H9 (cell line): ENCODE measurements around the gene GRIN2A. TPM values are rescaled to one million over a fixed set of nuclear protein-coding genes. Genes with fewer than 3 reads are reported as not detected.

Experiments used
- DNase-seq: peaks from one replicate; pipeline ENCODE4 v3.0.0-alpha.2; 2017
- H2AFZ ChIP-seq: one replicate; pipeline ENCODE4 v1.6.1; 2013; ENCODE audit warnings: mild to moderate bottlenecking, low read length, control low read depth, moderate library complexity
- H2AK5ac ChIP-seq: 2 replicates; pipeline ENCODE4 v1.6.1; 2013; ENCODE audit warnings: low read length, control low read depth, mixed read lengths; ENCODE audit not compliant: insufficient read length
- H2BK120ac ChIP-seq: one replicate; pipeline ENCODE4 v1.6.1; 2013; ENCODE audit warnings: low read depth, mild to moderate bottlenecking, low read length, control low read depth, inconsistent platforms; ENCODE audit not compliant: poor library complexity, severe bottlenecking
- H2BK12ac ChIP-seq: 2 replicates; pipeline ENCODE4 v1.6.1; 2013; ENCODE audit warnings: low read length, control low read depth, mixed read lengths, low read depth; ENCODE audit not compliant: insufficient read length
- H2BK15ac ChIP-seq: 2 replicates; pipeline ENCODE4 v1.6.1; 2013; ENCODE audit warnings: low read depth, low read length, control low read depth
- H2BK20ac ChIP-seq: one replicate; pipeline ENCODE4 v1.6.1; 2013; ENCODE audit warnings: low read depth, mild to moderate bottlenecking, low read length, control low read depth, inconsistent platforms; ENCODE audit not compliant: poor library complexity, severe bottlenecking
- H2BK5ac ChIP-seq: 2 replicates; pipeline ENCODE4 v1.6.1; 2013; ENCODE audit warnings: low read length, control low read depth, mixed read lengths; ENCODE audit not compliant: insufficient read length
- H3K14ac ChIP-seq: 2 replicates; pipeline ENCODE4 v1.6.1; 2013; ENCODE audit warnings: low read length, control low read depth; ENCODE audit not compliant: insufficient read depth
- H3K18ac ChIP-seq: 2 replicates; pipeline ENCODE4 v1.6.1; 2013; ENCODE audit warnings: low read depth, mild to moderate bottlenecking, mixed read lengths, low read length, control low read depth; ENCODE audit not compliant: insufficient read length
- H3K23ac ChIP-seq: 2 replicates; pipeline ENCODE4 v1.6.1; 2013; ENCODE audit warnings: low read length, control low read depth, mixed read lengths, low read depth; ENCODE audit not compliant: insufficient read length
- H3K23me2 ChIP-seq: 2 replicates; pipeline ENCODE4 v1.6.1; 2013; ENCODE audit warnings: low read depth, mild to moderate bottlenecking, mixed read lengths, low read length, control low read depth; ENCODE audit not compliant: insufficient read length, poor library complexity, severe bottlenecking
- H3K27ac ChIP-seq: 2 replicates; pipeline ENCODE4 v1.5.1; 2013; ENCODE audit warnings: low read length, control low read depth, mixed read lengths, low read depth; ENCODE audit not compliant: insufficient read length
- H3K27me3 ChIP-seq: 2 replicates; pipeline ENCODE4 v1.6.1; 2013; ENCODE audit warnings: low read length, control low read depth, inconsistent platforms; ENCODE audit not compliant: insufficient read depth
- H3K4ac ChIP-seq: 2 replicates; pipeline ENCODE4 v1.6.1; 2013; ENCODE audit warnings: low read depth, mild to moderate bottlenecking, control low read depth, inconsistent platforms, low read length, moderate library complexity
- H3K4me1 ChIP-seq: 2 replicates; pipeline ENCODE4 v1.6.1; 2013; ENCODE audit warnings: low read length, control low read depth, inconsistent platforms; ENCODE audit not compliant: insufficient read depth
- H3K4me2 ChIP-seq: 2 replicates; pipeline ENCODE4 v1.6.1; 2013; ENCODE audit warnings: low read length, control low read depth, mixed read lengths; ENCODE audit not compliant: insufficient read length, insufficient read depth
- H3K56ac ChIP-seq: 2 replicates; pipeline ENCODE4 v1.6.1; 2013; ENCODE audit warnings: low read depth, mild to moderate bottlenecking, mixed read lengths, low read length, control low read depth; ENCODE audit not compliant: insufficient read length
- H3K79me1 ChIP-seq: 2 replicates; pipeline ENCODE4 v1.6.1; 2013; ENCODE audit warnings: low read depth, mild to moderate bottlenecking, moderate library complexity, low read length, control low read depth, inconsistent platforms; ENCODE audit not compliant: insufficient read depth, poor library complexity, severe bottlenecking
- H3K79me2 ChIP-seq: 2 replicates; pipeline ENCODE4 v1.6.1; 2013; ENCODE audit warnings: low read length, control low read depth, inconsistent platforms; ENCODE audit not compliant: insufficient read depth
- H3K9ac ChIP-seq: 2 replicates; pipeline ENCODE4 v1.6.1; 2013; ENCODE audit warnings: low read length, control low read depth, mixed read lengths; ENCODE audit not compliant: insufficient read length; ENCODE audit errors: extremely low read depth
- H3K9me3 ChIP-seq: one replicate; pipeline ENCODE4 v1.6.1; 2013; ENCODE audit warnings: low read depth, low read length, inconsistent platforms; ENCODE audit not compliant: control insufficient read depth
- H3T11ph ChIP-seq: one replicate; pipeline ENCODE4 v1.6.1; 2013; ENCODE audit warnings: mild to moderate bottlenecking, low read length, control low read depth, inconsistent platforms
- H4K20me1 ChIP-seq: one replicate; pipeline ENCODE4 v1.6.1; 2013; ENCODE audit not compliant: control insufficient read depth, insufficient read length, insufficient read depth
- H4K5ac ChIP-seq: 2 replicates; pipeline ENCODE4 v1.6.1; 2013; ENCODE audit warnings: low read depth, mild to moderate bottlenecking, mixed read lengths, low read length, control low read depth; ENCODE audit not compliant: insufficient read length
- H4K8ac ChIP-seq: replicated peaks from 2 replicates; pipeline ENCODE4 v1.6.1; 2013; ENCODE audit warnings: low read length, control low read depth, mixed read lengths, low read depth; ENCODE audit not compliant: insufficient read length
- H4K91ac ChIP-seq: 2 replicates; pipeline ENCODE4 v1.6.1; 2013; ENCODE audit warnings: low read depth, mild to moderate bottlenecking, moderate library complexity, mixed read lengths, low read length, control low read depth; ENCODE audit not compliant: insufficient read length
- H3K27ac Mint-ChIP-seq, 3 experiments: 2 replicates in 2 of 3; 3 replicates in 1 of 3; pipeline ENCODE4 v1.8.0; 2020 to 2021; ENCODE audit warnings: mixed read lengths in 3 of 3, mild to moderate bottlenecking in 1 of 3, moderate library complexity in 1 of 3
- H3K27me3 Mint-ChIP-seq: 2 replicates; pipeline ENCODE4 v1.8.0; 2021; ENCODE audit warnings: low read depth, mild to moderate bottlenecking, moderate library complexity, mixed read lengths
- H3K36me3 Mint-ChIP-seq, 3 experiments: 2 replicates in 2 of 3; 3 replicates in 1 of 3; pipeline ENCODE4 v1.8.0; 2020 to 2021; ENCODE audit warnings: low read depth in 3 of 3, mixed read lengths in 3 of 3; ENCODE audit not compliant: insufficient read depth in 1 of 3
- H3K4me1 Mint-ChIP-seq, 2 experiments: 2 replicates each; pipeline ENCODE4 v1.8.0; 2020; ENCODE audit warnings: mixed read lengths in 2 of 2
- H3K4me3 Mint-ChIP-seq, 2 experiments: 2 replicates in 1 of 2; 3 replicates in 1 of 2; pipeline ENCODE4 v1.8.0; 2020 to 2021; ENCODE audit warnings: mild to moderate bottlenecking in 2 of 2, mixed read lengths in 2 of 2, moderate library complexity in 1 of 2
- H3K9me3 Mint-ChIP-seq, 2 experiments: 2 replicates in 1 of 2; 3 replicates in 1 of 2; pipeline ENCODE4 v1.8.0; 2020; ENCODE audit warnings: mild to moderate bottlenecking in 2 of 2, mixed read lengths in 2 of 2, moderate library complexity in 1 of 2
- WGBS: extraction: QIAGEN DNeasy Blood & Tissue Kit; methylation state at CpG from one replicate; pipeline ENCODE4 v1.1.7; 2013; ENCODE audit warnings: missing lambda C conversion rate, low lambda C conversion rate, mixed read lengths; ENCODE audit not compliant: insufficient read length; ENCODE audit errors: extremely low coverage; 5-methylcytosine and 5-hydroxymethylcytosine counted together
- total RNA-seq: library from RNA; stranded (reverse); gene quantifications from 2 replicates; pipeline ENCODE4 v1.2.1, GENCODE V29; 2021
- TF ChIP-seq, protein P1 (sequence below): fragments of 200-600 bp; sonication (generic); conservative IDR thresholded peaks from 3 replicates; pipeline ENCODE4 v1.8.0; 2021; ENCODE audit warnings: antibody characterized with exemption, mild to moderate bottlenecking

The GRIN2A gene
- total RNA-seq, 1 experiment from 2014 or later = 1.5 TPM

DNA sequence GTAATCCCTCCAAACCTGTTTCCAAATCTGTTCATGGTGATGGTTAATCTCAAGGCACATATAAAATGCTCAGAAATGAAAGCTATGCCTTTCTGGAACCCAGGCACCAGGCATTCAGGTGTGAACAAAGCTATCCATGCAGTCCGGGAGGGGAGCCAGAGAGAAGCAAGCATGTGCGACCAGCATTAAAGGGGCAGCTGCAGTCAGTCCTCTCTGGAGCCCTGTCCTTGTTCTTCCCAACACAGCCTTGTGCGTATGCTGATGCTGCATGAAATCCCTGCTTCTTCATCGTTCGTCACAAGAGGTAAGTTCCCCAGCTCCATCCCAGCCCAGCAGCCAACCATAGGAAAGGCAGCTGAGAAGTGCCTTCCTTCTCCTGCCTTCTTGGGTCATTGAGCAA is 148.7 kb downstream of the GRIN2A start:
- H3K27me3 ChIP-seq = no peaks in the 10 kb centered on the region; the same call in 1 of the 2 replicates

More for the DNA sequence above, 148.7 kb downstream of the GRIN2A start:
- Histone ChIP-seq H4K5ac (no peak overlapping the region), H3K4me2 (no peak overlapping the region), H3K79me2 (no peaks in the 10 kb centered on the region), H2BK5ac (no peak overlapping the region), H3K56ac (no peak overlapping the region), H2BK120ac (no peak overlapping the region), H2BK20ac (no peak overlapping the region), H2BK12ac (no peak overlapping the region), H2AFZ (no peak overlapping the region), H3K18ac (no peak overlapping the region), H2BK15ac (no peak overlapping the region), H3K14ac (no peak overlapping the region), H3K4me1 (no peaks in the 10 kb centered on the region), H3K9me3 (no peaks in the 10 kb centered on the region), H4K20me1 (no peaks in the 10 kb centered on the region), H4K91ac (no peak overlapping the region), H4K8ac (no peak overlapping the region), H3K27ac (no peak overlapping the region), H3K4ac (no peak overlapping the region), H2AK5ac (no peak overlapping the region), H3K23ac (no peak overlapping the region), H3K9ac (no peak overlapping the region), H3K79me1 (no peaks in the 10 kb centered on the region), H3T11ph (no peak overlapping the region), H3K23me2 (no peaks in the 10 kb centered on the region)
- H3K27ac Mint-ChIP-seq = no peak overlapping the region
- no peaks in the 10 kb centered on the region; a peak in 1 of 7 replicates for H3K36me3 Mint-ChIP-seq
- WGBS = no CpG with 5 or more reads among the region's 5 CpGs
- TF ChIP-seq, protein P1, sequence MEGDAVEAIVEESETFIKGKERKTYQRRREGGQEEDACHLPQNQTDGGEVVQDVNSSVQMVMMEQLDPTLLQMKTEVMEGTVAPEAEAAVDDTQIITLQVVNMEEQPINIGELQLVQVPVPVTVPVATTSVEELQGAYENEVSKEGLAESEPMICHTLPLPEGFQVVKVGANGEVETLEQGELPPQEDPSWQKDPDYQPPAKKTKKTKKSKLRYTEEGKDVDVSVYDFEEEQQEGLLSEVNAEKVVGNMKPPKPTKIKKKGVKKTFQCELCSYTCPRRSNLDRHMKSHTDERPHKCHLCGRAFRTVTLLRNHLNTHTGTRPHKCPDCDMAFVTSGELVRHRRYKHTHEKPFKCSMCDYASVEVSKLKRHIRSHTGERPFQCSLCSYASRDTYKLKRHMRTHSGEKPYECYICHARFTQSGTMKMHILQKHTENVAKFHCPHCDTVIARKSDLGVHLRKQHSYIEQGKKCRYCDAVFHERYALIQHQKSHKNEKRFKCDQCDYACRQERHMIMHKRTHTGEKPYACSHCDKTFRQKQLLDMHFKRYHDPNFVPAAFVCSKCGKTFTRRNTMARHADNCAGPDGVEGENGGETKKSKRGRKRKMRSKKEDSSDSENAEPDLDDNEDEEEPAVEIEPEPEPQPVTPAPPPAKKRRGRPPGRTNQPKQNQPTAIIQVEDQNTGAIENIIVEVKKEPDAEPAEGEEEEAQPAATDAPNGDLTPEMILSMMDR = no peak
- H3K4me1 Mint-ChIP-seq = peaks cover 8 to 12% of the 10 kb centered on the region in 2 experiments
- H3K27me3 Mint-ChIP-seq = peaks cover 3% of the 10 kb centered on the region
- H3K4me3 Mint-ChIP-seq = no peak overlapping the region
- peaks cover 0 to 2% of the 10 kb centered on the region in 2 experiments; a peak in 2 of 5 replicates for H3K9me3 Mint-ChIP-seq
- no peak for DNase-seq
